Peyer's patch (tissue), 4 donors: ENCODE data around the gene HOXC5. TPM values are rescaled to one million over a fixed set of nuclear protein-coding genes. Genes with fewer than 3 reads are reported as not detected.

Experiments
- DNase-seq, 3 donors: peaks; one replicate each; pipeline ENCODE4 v3.0.0-alpha.2; 2017 to 2019
- H3K27ac ChIP-seq, 4 donors: fragments of 200-600 bp; sonication (generic); one replicate each; pipeline ENCODE4 v1.5.1; 2016 to 2019
- H3K27me3 ChIP-seq, 2 donors: fragments of 200-600 bp; sonication (generic); one replicate each; pipeline ENCODE4 v1.5.1; 2019
- H3K36me3 ChIP-seq, 3 donors: fragments of 200-600 bp; sonication (generic); one replicate each; pipeline ENCODE4 v1.5.1; 2016 to 2019
- H3K4me1 ChIP-seq, 4 donors: fragments of 200-600 bp; sonication (generic); one replicate each; pipeline ENCODE4 v1.5.1; 2016 to 2019
- H3K4me3 ChIP-seq, 4 donors: fragments of 200-600 bp; sonication (generic); 1 replicate in 3 of 4; 2 replicates in 1 of 4; pipeline ENCODE4 v1.5.1; 2016 to 2019; ENCODE audit warnings: mild to moderate bottlenecking in 1 of 4
- H3K9me3 ChIP-seq, 4 donors: fragments of 200-600 bp; sonication (generic); one replicate each; pipeline ENCODE4 v1.5.1; 2016 to 2019; ENCODE audit warnings: mild to moderate bottlenecking in 1 of 4
- CTCF ChIP-seq, 6 experiments: fragments of 450-650 bp in 4 of 6; fragments of 200-600 bp in 2 of 6; sonication (generic) in 1 of 6; IDR thresholded peaks; one replicate each; pipeline ENCODE4 v1.5.1; 2017 to 2019; ENCODE audit warnings: antibody characterized with exemption in 6 of 6, mild to moderate bottlenecking in 3 of 6, moderate library complexity in 1 of 6
- POLR2A ChIP-seq, 2 donors: fragments of 450-650 bp; IDR thresholded peaks; one replicate each; pipeline ENCODE4 v1.5.1; 2017; ENCODE audit warnings: antibody characterized with exemption in 2 of 2, mild to moderate bottlenecking in 2 of 2, moderate library complexity in 2 of 2
- total RNA-seq, 4 donors: library from RNA; depleted of rRNA; stranded (reverse); fragments of >200 nt; gene quantifications; one replicate each; pipeline ENCODE4 v1.1.0, GENCODE V29; 2016

The HOXC5 gene
- total RNA-seq, 4 donors from 2014 or later: not detected

GRCh38 chr12:53985994-53986685, 46.7 kb upstream of the HOXC5 start:
- peak overlapping the region; percentile 14 to 46 (median 34) for H3K4me3 ChIP-seq
- no peaks in the 10 kb centered on the region for H3K36me3 ChIP-seq
- peak overlapping the region in 3 of 4 donors; percentile 0 to 44 (median 42) for H3K27ac ChIP-seq
- no peak for DNase-seq
- peaks cover 0 to 37% (median 10%) of the 10 kb centered on the region in 4 donors for H3K4me1 ChIP-seq
- no peak for TF ChIP-seq CTCF (IDR thresholded peaks at IDR 0.05)
- TF ChIP-seq POLR2A (IDR thresholded peaks at IDR 0.05): no peak
- peaks cover 0 to 64% of the 10 kb centered on the region in 2 donors for H3K27me3 ChIP-seq
- H3K9me3 ChIP-seq: peaks cover 0 to 11% (median 0%) of the 10 kb centered on the region in 4 donors

- TF ChIP-seq CTCF (IDR thresholded peaks at IDR 0.05) (no peak), POLR2A (IDR thresholded peaks at IDR 0.05) (no peak)
Observed at GRCh38 chr12:53986686-53987483, 46.0 kb upstream of the HOXC5 start.

GRCh38 chr12:53987787-53988230, 45.0 kb upstream of the HOXC5 start:
- H3K36me3 ChIP-seq: no peaks in the 10 kb centered on the region
- TF ChIP-seq CTCF (IDR thresholded peaks at IDR 0.05) (no peak), POLR2A (IDR thresholded peaks at IDR 0.05) (no peak)
- peaks cover 0 to 59% of the 10 kb centered on the region in 2 donors for H3K27me3 ChIP-seq
- no peak overlapping the region for H3K27ac ChIP-seq
- H3K4me1 ChIP-seq: peaks cover 0 to 37% (median 10%) of the 10 kb centered on the region in 4 donors
- no peak overlapping the region for H3K4me3 ChIP-seq
- H3K9me3 ChIP-seq: peaks cover 0 to 11% (median 0%) of the 10 kb centered on the region in 4 donors
- no peak for DNase-seq

More at GRCh38 chr12:53986686-53987483, 46.0 kb upstream of the HOXC5 start:
- DNase-seq: no peak
- Histone ChIP-seq H3K4me1 (peaks cover 0 to 37% (median 10%) of the 10 kb centered on the region in 4 donors), H3K27ac (no peak overlapping the region), H3K4me3 (peak overlapping the region in 1 of 4 donors; percentile 46), H3K36me3 (no peaks in the 10 kb centered on the region), H3K9me3 (peaks cover 0 to 11% (median 0%) of the 10 kb centered on the region in 4 donors), H3K27me3 (peaks cover 0 to 64% of the 10 kb centered on the region in 2 donors)

GRCh38 chr12:53988541-53989226, 44.2 kb upstream of the HOXC5 start:
- peaks cover 0 to 11% (median 0%) of the 10 kb centered on the region in 4 donors for H3K9me3 ChIP-seq
- DNase-seq: no peak
- H3K4me1 ChIP-seq: peaks cover 0 to 37% (median 10%) of the 10 kb centered on the region in 4 donors
- H3K4me3 ChIP-seq: no peak overlapping the region
- H3K27me3 ChIP-seq: peaks cover 0 to 57% of the 10 kb centered on the region in 2 donors
- TF ChIP-seq CTCF (IDR thresholded peaks at IDR 0.05) (no peak), POLR2A (IDR thresholded peaks at IDR 0.05) (no peak)
- H3K27ac ChIP-seq: no peak overlapping the region
- no peaks in the 10 kb centered on the region for H3K36me3 ChIP-seq
